HepG2 (cell line): ENCODE measurements around the gene CREBBP. TPM values are rescaled to one million over a fixed set of nuclear protein-coding genes. Genes with fewer than 3 reads are reported as not detected.

Experiments
- CHD2 ChIP-seq: IDR thresholded peaks from 2 replicates; pipeline ENCODE4 v1.6.1; 2011; ENCODE audit warnings: low read depth, low read length, improper control_type of control experiment
- EHMT2 ChIP-seq: fragments of 200-600 bp; sonication (generic); IDR thresholded peaks from 2 replicates; pipeline ENCODE4 v1.7.0; 2017; ENCODE audit warnings: antibody characterized with exemption, low read depth, low read length, borderline replicate concordance
- HDAC2 ChIP-seq: sonication (generic); formaldehyde crosslinking; IDR thresholded peaks from 2 replicates; pipeline ENCODE4 v1.4.0; 2020; ENCODE audit warnings: missing genetic modification reagents
- HOXA3 ChIP-seq: sonication (generic); formaldehyde crosslinking; IDR thresholded peaks from 2 replicates; pipeline ENCODE4 v1.5.0; 2020; ENCODE audit warnings: missing genetic modification reagents
- MAFF ChIP-seq: IDR thresholded peaks from 2 replicates; pipeline ENCODE4 v1.6.1; 2011; ENCODE audit warnings: low read depth, low read length, improper control_type of control experiment
- RFX1 ChIP-seq: fragments of 450-650 bp; IDR thresholded peaks from 2 replicates; pipeline ENCODE4 v1.6.1; 2017
- SMAD3 ChIP-seq: sonication (generic); formaldehyde crosslinking; IDR thresholded peaks from 2 replicates; pipeline ENCODE4 v1.4.0; 2020; ENCODE audit warnings: missing genetic modification reagents
- SPEN ChIP-seq: sonication (generic); formaldehyde crosslinking; IDR thresholded peaks from 2 replicates; pipeline ENCODE4 v1.5.1; 2020; ENCODE audit warnings: low read depth, mild to moderate bottlenecking, missing genetic modification reagents
- ZGPAT ChIP-seq: IDR thresholded peaks from 2 replicates; pipeline ENCODE4 v1.6.1; 2016; ENCODE audit warnings: mild to moderate bottlenecking
- ZNF318 ChIP-seq: sonication (generic); formaldehyde crosslinking; IDR thresholded peaks from 2 replicates; pipeline ENCODE4 v1.4.0; 2020; ENCODE audit warnings: mild to moderate bottlenecking, missing genetic modification reagents
- ZNF329 ChIP-seq: sonication (generic); formaldehyde crosslinking; IDR thresholded peaks from 2 replicates; pipeline ENCODE4 v1.9.0; 2021; ENCODE audit warnings: low read depth, mild to moderate bottlenecking, missing genetic modification reagents
- ZNF816 ChIP-seq: sonication (generic); formaldehyde crosslinking; IDR thresholded peaks from 2 replicates; pipeline ENCODE4 v1.8.0; 2022; ENCODE audit warnings: missing genetic modification reagents, mild to moderate bottlenecking, borderline replicate concordance
- ZNF883 ChIP-seq: sonication (generic); formaldehyde crosslinking; IDR thresholded peaks from 2 replicates; pipeline ENCODE4 v1.5.1; 2020; ENCODE audit warnings: mild to moderate bottlenecking, missing genetic modification reagents; ENCODE audit errors: not compliant biosample characterization
- polyA plus RNA-seq, 8 experiments: library from polyadenylated mRNA; depleted of rRNA in 3 of 8; stranded (reverse) in 7 of 8; unstranded in 1 of 8; fragments of >200 nt; fragmentation: Illumina TruSeq in 4 of 8; extraction: Trizol in 4 of 8; gene quantifications; 2 replicates each; pipeline versions ENCODE4 v1.2.1 to v1.2.3, GENCODE V29; 2011 to 2016; ENCODE audit warnings: low read depth in 4 of 8, missing spikeins in 1 of 8, mixed read lengths in 1 of 8; ENCODE audit not compliant: insufficient read depth in 1 of 8
- total RNA-seq, 5 experiments: library from RNA; depleted of rRNA; stranded (reverse); fragments of >200 nt; fragmentation: Illumina TruSeq; extraction: Trizol; gene quantifications; 2 replicates each; pipeline ENCODE4 v1.2.3, GENCODE V29; 2016; ENCODE audit warnings: low read depth in 1 of 5
- TF ChIP-seq, protein P1 (sequence below): IDR thresholded peaks from 2 replicates; pipeline ENCODE4 v1.6.1; 2012; ENCODE audit warnings: low read depth, low read length, improper control_type of control experiment
- TF ChIP-seq, protein P2 (sequence below): sonication (generic); formaldehyde crosslinking; IDR thresholded peaks from 2 replicates; pipeline ENCODE4 v1.9.0; 2021; ENCODE audit warnings: missing genetic modification reagents, borderline replicate concordance

CREBBP gene
- total and polyA plus RNA-seq, 2 of the 13 experiments (the other 11 are each of a cell fraction or from before 2014, with no cell fraction given) = 5.3 to 10.4 TPM

GRCh38 chr16:3695610-3696369, 184.7 kb downstream of the CREBBP start (continued):
- TF ChIP-seq, protein P1, sequence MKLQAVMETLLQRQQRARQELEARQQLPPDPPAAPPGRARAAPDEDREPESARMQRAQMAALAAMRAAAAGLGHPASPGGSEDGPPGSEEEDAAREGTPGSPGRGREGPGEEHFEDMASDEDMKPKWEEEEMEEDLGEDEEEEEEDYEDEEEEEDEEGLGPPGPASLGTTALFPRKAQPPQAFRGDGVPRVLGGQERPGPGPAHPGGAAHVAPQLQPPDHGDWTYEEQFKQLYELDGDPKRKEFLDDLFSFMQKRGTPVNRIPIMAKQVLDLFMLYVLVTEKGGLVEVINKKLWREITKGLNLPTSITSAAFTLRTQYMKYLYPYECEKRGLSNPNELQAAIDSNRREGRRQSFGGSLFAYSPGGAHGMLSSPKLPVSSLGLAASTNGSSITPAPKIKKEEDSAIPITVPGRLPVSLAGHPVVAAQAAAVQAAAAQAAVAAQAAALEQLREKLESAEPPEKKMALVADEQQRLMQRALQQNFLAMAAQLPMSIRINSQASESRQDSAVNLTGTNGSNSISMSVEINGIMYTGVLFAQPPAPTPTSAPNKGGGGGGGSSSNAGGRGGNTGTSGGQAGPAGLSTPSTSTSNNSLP = peak; percentile 24
- TF ChIP-seq CHD2 (peak; percentile 47; the same call in 1 of the 2 replicates), MAFF (no peak), ZNF816 (CRISPR knock-in tag) (peak; percentile 95), RFX1 (no peak), ZNF318 (CRISPR knock-in tag) (0 out of 2 replicates have a peak, but pooled peaks have one; percentile 53), SPEN (CRISPR knock-in tag) (peak; percentile 98), ZNF329 (CRISPR knock-in tag) (peak; percentile 46; the same call in 1 of the 2 replicates), SMAD3 (CRISPR knock-in tag) (peak; percentile 96), HDAC2 (CRISPR knock-in tag) (peak; percentile 97), ZGPAT (CRISPR knock-in tag) (peak; percentile 93), ZNF883 (peak; percentile 49), EHMT2 (no peak), HOXA3 (CRISPR knock-in tag) (peak; percentile 93; the same call in 1 of the 2 replicates)
- TF ChIP-seq, protein P2, sequence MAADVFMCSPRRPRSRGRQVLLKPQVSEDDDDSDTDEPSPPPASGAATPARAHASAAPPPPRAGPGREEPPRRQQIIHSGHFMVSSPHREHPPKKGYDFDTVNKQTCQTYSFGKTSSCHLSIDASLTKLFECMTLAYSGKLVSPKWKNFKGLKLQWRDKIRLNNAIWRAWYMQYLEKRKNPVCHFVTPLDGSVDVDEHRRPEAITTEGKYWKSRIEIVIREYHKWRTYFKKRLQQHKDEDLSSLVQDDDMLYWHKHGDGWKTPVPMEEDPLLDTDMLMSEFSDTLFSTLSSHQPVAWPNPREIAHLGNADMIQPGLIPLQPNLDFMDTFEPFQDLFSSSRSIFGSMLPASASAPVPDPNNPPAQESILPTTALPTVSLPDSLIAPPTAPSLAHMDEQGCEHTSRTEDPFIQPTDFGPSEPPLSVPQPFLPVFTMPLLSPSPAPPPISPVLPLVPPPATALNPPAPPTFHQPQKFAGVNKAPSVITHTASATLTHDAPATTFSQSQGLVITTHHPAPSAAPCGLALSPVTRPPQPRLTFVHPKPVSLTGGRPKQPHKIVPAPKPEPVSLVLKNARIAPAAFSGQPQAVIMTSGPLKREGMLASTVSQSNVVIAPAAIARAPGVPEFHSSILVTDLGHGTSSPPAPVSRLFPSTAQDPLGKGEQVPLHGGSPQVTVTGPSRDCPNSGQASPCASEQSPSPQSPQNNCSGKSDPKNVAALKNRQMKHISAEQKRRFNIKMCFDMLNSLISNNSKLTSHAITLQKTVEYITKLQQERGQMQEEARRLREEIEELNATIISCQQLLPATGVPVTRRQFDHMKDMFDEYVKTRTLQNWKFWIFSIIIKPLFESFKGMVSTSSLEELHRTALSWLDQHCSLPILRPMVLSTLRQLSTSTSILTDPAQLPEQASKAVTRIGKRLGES = no peak
